ENCODE data around the gene ARRDC2. TPM values are rescaled to one million over a fixed set of nuclear protein-coding genes. Genes with fewer than 3 reads are reported as not detected.

ARRDC2 gene
- total RNA-seq, 1 experiment from 2014 or later = 27.7 TPM

- no peak for TF ChIP-seq EZH2 (IDR thresholded peaks at IDR 0.05; ENCODE audit: low read length, unreplicated experiment)
- TF ChIP-seq CTCF (conservative IDR thresholded peaks at IDR 0.05; ENCODE audit: low read depth, low read length) = no peak
- TF ChIP-seq EZH2phosphoT487 (IDR thresholded peaks at IDR 0.05; ENCODE audit: borderline replicate concordance, low read length) = no peak
- Histone ChIP-seq H3K4me3 (ENCODE audit: low read length) (no peak overlapping the region), H3K9me3 (ENCODE audit: low read length) (no peaks in the 10 kb centered on the region), H3K36me3 (ENCODE audit: low read depth, low read length) (no peaks in the 10 kb centered on the region), H3K27ac (ENCODE audit: low read length) (no peak overlapping the region), H3K9ac (ENCODE audit: low read length) (no peak overlapping the region), H4K20me1 (ENCODE audit: low read length) (no peaks in the 10 kb centered on the region), H3F3A (ENCODE audit: low read length, unreplicated experiment) (peaks cover 6% of the 10 kb centered on the region), H3K27me3 (ENCODE audit: low read length) (no peaks in the 10 kb centered on the region), H3K4me2 (ENCODE audit: low read length) (no peak overlapping the region), H3K4me1 (ENCODE audit: insufficient read depth, low read length) (peaks cover 20% of the 10 kb centered on the region), H2AFZ (ENCODE audit: low read length) (peak overlapping the region; percentile 39; the same call in 1 of the 2 replicates), H3K9me2 (replicated peaks; ENCODE audit: low read length) (no peaks in the 10 kb centered on the region), H3K79me2 (ENCODE audit: low read length) (peaks cover 21% of the 10 kb centered on the region)
- intact Hi-C loops (cut with micrococcal nuclease) = loop anchor here (5.0 kb wide), 1 partner anchor 126 kb away; the partner anchor contains the start of gene SLC5A5
- BruUV-seq (replicated peaks) = no TSS peak
- POLR2A ChIA-PET (ENCODE audit: unreplicated experiment) = no interaction called here
- CTCF ChIA-PET = interaction anchor here (3.0 kb wide), 1 partner anchor 61 kb away, joined by 18 read pairs; no protein-coding TSS in a partner anchor
- ATAC-seq = no peak
- DNase-seq = no peak
Observed at GRCh38 chr19:17998827-17999150, 9.2 kb upstream of the ARRDC2 start.

- Histone ChIP-seq H3K36me3 (ENCODE audit: low read depth, low read length) (no peaks in the 10 kb centered on the region), H2AFZ (ENCODE audit: low read length) (peak overlapping the region; percentile 59; the same call in 1 of the 2 replicates), H3K4me2 (ENCODE audit: low read length) (peak overlapping the region; percentile 75), H4K20me1 (ENCODE audit: low read length) (no peaks in the 10 kb centered on the region), H3F3A (ENCODE audit: low read length, unreplicated experiment) (peaks cover 6% of the 10 kb centered on the region), H3K9ac (ENCODE audit: low read length) (peak overlapping the region; percentile 33; the same call in 1 of the 2 replicates), H3K4me3 (ENCODE audit: low read length) (peak overlapping the region; percentile 35; the same call in 1 of the 2 replicates), H3K79me2 (ENCODE audit: low read length) (peaks cover 21% of the 10 kb centered on the region), H3K27me3 (ENCODE audit: low read length) (no peaks in the 10 kb centered on the region), H3K27ac (ENCODE audit: low read length) (peak overlapping the region; percentile 76), H3K9me2 (replicated peaks; ENCODE audit: low read length) (no peaks in the 10 kb centered on the region), H3K9me3 (ENCODE audit: low read length) (no peaks in the 10 kb centered on the region), H3K4me1 (ENCODE audit: insufficient read depth, low read length) (peaks cover 20% of the 10 kb centered on the region)
- intact Hi-C loops (cut with micrococcal nuclease) = loop anchor here (5.0 kb wide), 1 partner anchor 128 kb away; the partner anchor contains the start of gene SLC5A5
- ChIA-PET POLR2A (ENCODE audit: unreplicated experiment) (no interaction called here), CTCF (interaction anchor here (0.6 kb wide), 2 partner anchors 141 to 168 kb away, joined by 3 to 31 read pairs; no protein-coding TSS in a partner anchor)
- TF ChIP-seq CTCF (conservative IDR thresholded peaks at IDR 0.05; ENCODE audit: low read depth, low read length) (no peak), EZH2phosphoT487 (IDR thresholded peaks at IDR 0.05; ENCODE audit: borderline replicate concordance, low read length) (no peak), EZH2 (IDR thresholded peaks at IDR 0.05; ENCODE audit: low read length, unreplicated experiment) (no peak)
- BruUV-seq (replicated peaks) = TSS peak; percentile 66
- no peak for DNase-seq
- no peak for ATAC-seq
Observed at GRCh38 chr19:17999684-18000479, 8.1 kb upstream of the ARRDC2 start.

All from PC-3 (cell line).